ENCODE measurements around the gene THBS4. TPM values are rescaled to one million over a fixed set of nuclear protein-coding genes. Genes with fewer than 3 reads are reported as not detected.

Gene THBS4
- total and polyA plus RNA-seq, 9 donors: 132 to 839 (median 315) TPM

DNA sequence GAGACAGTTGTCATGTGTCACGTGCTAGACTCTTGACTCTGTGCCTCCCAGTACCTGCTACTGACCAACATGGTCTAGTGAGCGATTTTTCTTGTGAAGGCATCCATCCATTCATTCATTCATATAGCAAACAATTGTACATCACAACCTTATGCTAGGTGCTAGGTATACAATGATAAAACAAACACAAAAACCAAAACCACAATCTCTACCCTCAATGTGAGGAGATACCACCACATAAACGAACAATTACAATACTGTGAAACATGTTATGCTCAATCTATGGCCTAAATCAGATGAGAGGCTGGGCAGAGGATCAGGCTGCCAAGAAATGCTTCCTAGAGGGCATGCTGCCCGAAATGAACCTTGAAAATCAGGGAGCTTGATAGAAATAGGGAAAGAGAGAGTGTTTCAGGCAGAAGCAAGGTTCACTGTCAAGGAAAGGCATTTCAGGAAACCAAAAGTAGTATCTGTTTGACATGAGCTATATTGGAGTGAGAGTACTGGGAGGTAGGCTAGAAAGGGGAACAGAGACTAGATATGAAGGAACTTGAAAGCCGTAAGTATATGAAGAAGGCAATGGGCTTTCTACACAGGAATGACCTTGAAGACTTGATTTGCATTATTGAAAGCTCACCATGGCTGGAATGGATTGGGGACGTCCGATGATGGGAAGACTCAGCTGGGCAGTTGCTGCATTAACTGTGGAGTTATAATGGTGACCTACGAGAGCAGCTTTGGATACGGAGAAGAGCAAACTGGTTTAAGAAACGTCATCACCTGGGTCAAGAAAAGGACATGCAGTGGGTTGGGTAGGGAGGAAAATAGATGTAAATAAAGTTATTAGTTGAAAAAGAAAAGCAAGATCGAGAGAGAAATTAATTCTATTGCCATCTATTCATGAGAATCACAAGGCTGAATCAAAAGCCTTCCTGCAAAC, 90.1 kb downstream of the THBS4 start:
- WGBS (ENCODE audit: insufficient coverage): 87% methylated on average over 8 of the region's 11 CpGs
- DNase-seq: no peak
- Histone ChIP-seq H3K4me3 (ENCODE audit: low read length) (no peak overlapping the region), H3K27ac (ENCODE audit: low read length) (peak overlapping the region; percentile 49), H3K36me3 (ENCODE audit: control insufficient read depth, insufficient read depth, low read length) (no peaks in the 10 kb centered on the region), H3K4me1 (ENCODE audit: control insufficient read depth, insufficient read depth, low read length) (peaks cover 4% of the 10 kb centered on the region), H3K27me3 (ENCODE audit: control insufficient read depth, insufficient read depth, low read length) (no peaks in the 10 kb centered on the region), H3K9me3 (replicated peaks; ENCODE audit: control insufficient read depth, low read depth, low read length) (no peaks in the 10 kb centered on the region)

DNA sequence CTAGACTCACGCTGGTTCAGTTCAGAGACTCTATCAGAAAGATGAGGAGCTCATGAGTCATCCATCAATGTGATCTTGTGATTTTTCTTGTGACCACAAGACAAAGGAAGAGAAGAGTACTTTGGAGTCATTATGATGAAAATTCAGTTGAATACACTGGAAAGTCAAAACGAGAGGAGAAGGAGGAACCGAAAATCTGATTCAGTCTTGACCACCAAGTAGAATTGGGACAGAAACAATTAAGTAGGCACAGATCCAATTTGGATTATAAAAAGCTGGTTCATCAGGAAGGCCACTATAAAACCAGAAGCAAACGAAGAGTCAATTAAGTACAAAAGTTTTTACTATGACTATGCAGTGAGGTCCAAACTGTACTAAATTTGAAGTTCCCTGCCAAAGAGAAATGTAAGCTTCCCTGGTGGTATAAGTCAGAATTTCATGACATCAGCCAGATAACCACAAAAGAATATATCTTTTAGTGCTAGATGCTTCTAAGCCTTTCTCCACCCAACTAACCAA, 90.9 kb downstream of the THBS4 start:
- peaks cover 4% of the 10 kb centered on the region for H3K4me1 ChIP-seq (ENCODE audit: control insufficient read depth, insufficient read depth, low read length)
- H3K27me3 ChIP-seq (ENCODE audit: control insufficient read depth, insufficient read depth, low read length): no peaks in the 10 kb centered on the region
- H3K4me3 ChIP-seq (ENCODE audit: low read length): no peak overlapping the region
- peak overlapping the region; percentile 49 for H3K27ac ChIP-seq (ENCODE audit: low read length)
- DNase-seq: peak; percentile 79
- no peaks in the 10 kb centered on the region for H3K36me3 ChIP-seq (ENCODE audit: control insufficient read depth, insufficient read depth, low read length)
- H3K9me3 ChIP-seq (replicated peaks; ENCODE audit: control insufficient read depth, low read depth, low read length): no peaks in the 10 kb centered on the region
- no CpG with 5 or more reads among the region's 4 CpGs for WGBS (ENCODE audit: insufficient coverage)

DNA sequence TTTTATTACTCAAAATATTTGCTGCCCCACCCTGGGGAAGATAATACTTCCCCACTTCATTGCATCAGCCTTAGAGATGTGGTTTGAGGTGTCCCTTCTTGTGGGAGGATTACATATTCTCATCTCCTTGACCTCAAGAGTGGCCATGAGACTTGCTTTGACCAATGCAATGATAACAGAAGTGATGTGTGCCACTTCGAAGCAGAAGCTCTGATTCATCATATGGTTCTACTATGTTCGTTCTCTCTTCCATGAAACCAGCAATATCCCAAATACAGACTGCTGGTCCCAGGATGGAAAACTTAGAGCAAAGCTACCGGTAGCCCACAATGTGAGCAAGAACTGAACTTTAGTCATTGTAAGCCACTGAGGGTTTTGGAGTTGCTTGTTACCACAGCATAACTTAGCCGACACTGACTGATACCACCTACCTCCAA, 92.0 kb downstream of the THBS4 start:
- no peak for DNase-seq
- Histone ChIP-seq H3K4me3 (ENCODE audit: low read length) (no peak overlapping the region), H3K9me3 (replicated peaks; ENCODE audit: control insufficient read depth, low read depth, low read length) (no peaks in the 10 kb centered on the region), H3K4me1 (ENCODE audit: control insufficient read depth, insufficient read depth, low read length) (peaks cover 4% of the 10 kb centered on the region), H3K36me3 (ENCODE audit: control insufficient read depth, insufficient read depth, low read length) (no peaks in the 10 kb centered on the region), H3K27me3 (ENCODE audit: control insufficient read depth, insufficient read depth, low read length) (no peaks in the 10 kb centered on the region), H3K27ac (ENCODE audit: low read length) (no peak overlapping the region)
- 93% methylated on average over 2 of the region's 4 CpGs for WGBS (ENCODE audit: insufficient coverage)

DNA sequence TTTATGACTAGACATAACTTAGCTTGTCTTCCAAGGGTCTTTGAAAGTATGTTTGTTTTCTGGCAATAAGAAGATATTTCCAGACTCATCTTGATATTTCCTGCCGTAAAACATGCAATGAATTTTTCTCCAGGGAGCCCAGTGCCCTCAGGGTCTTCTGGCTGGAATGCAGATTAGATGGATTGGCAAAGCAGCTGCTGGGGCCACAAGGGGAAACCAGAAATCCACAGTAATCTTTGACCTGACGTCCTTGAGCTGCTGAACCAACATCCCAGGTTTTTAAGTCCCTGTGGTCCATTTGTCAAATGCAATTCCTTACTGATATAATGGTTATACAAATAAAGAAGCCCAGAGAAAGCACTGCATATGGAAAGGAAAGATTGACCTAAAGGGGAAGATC, 93.0 kb downstream of the THBS4 start:
- DNase-seq: peak; percentile 46
- no CpG with 5 or more reads among the region's 2 CpGs for WGBS (ENCODE audit: insufficient coverage)
- Histone ChIP-seq H3K4me1 (ENCODE audit: control insufficient read depth, insufficient read depth, low read length) (peaks cover 4% of the 10 kb centered on the region), H3K9me3 (replicated peaks; ENCODE audit: control insufficient read depth, low read depth, low read length) (no peaks in the 10 kb centered on the region), H3K27ac (ENCODE audit: low read length) (peak overlapping the region; percentile 13), H3K27me3 (ENCODE audit: control insufficient read depth, insufficient read depth, low read length) (no peaks in the 10 kb centered on the region), H3K36me3 (ENCODE audit: control insufficient read depth, insufficient read depth, low read length) (no peaks in the 10 kb centered on the region), H3K4me3 (ENCODE audit: low read length) (no peak overlapping the region)

DNA sequence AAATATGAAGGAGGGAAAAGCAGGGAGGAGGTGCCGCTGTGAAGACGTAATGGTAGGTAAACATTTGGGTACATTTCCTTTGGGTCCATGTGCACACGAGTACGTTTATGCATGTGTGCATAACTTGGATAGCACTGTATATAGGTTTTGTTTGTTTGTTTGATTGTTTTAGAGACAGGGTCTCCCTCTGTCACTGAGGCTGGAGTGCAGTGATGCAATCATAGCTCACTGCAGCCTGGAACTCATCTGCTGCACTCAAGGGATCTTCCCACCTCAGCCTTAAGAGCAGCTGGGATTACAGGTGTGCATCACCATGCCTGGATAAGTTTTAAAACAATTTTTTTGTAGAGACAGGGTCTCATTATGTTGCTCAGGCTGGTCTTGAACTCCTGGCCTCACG, 94.0 kb downstream of the THBS4 start:
- no peaks in the 10 kb centered on the region for H3K9me3 ChIP-seq (replicated peaks; ENCODE audit: control insufficient read depth, low read depth, low read length)

More for the DNA sequence above, 94.0 kb downstream of the THBS4 start:
- Histone ChIP-seq H3K4me1 (ENCODE audit: control insufficient read depth, insufficient read depth, low read length) (peaks cover 4% of the 10 kb centered on the region), H3K4me3 (ENCODE audit: low read length) (no peak overlapping the region), H3K27me3 (ENCODE audit: control insufficient read depth, insufficient read depth, low read length) (no peaks in the 10 kb centered on the region), H3K36me3 (ENCODE audit: control insufficient read depth, insufficient read depth, low read length) (no peaks in the 10 kb centered on the region), H3K27ac (ENCODE audit: low read length) (no peak overlapping the region)
- no peak for DNase-seq
- WGBS (ENCODE audit: insufficient coverage): 60% methylated on average over 1 of the region's 5 CpGs

Other genes with a start within 250 kb of the THBS4 start
- gene MTX3, start 44.1 kb upstream of the THBS4 start, total RNA-seq: 15.7 TPM
- gene MTX3, start 44.1 kb upstream of the THBS4 start, polyA plus RNA-seq (ENCODE audit: insufficient read depth in 1 of 8, insufficient read length in 8 of 8, low replicate concordance in 1 of 8): 10 to 100 TPM in 6 of 8 donors, 1 to 10 TPM in 2; 8.4 to 16.5 (median 12.4) TPM
- 17.2 TPM for gene SERINC5, start 220.7 kb downstream of the THBS4 start, total RNA-seq
- 10 to 100 TPM; 13.1 to 23.5 (median 16.4) TPM for gene SERINC5, start 220.7 kb downstream of the THBS4 start, polyA plus RNA-seq (ENCODE audit: insufficient read depth in 1 of 8, insufficient read length in 8 of 8, low replicate concordance in 1 of 8)

Data from muscle of leg (tissue), 11 donors.